D721Med (cell line): ENCODE data around the gene CNTN4.

ENCODE experiments used
- DNase-seq: peaks from one replicate; pipeline ENCODE4 v3.0.0; 2011; ENCODE audit warnings: low spot score; ENCODE audit not compliant: insufficient read length
- FAIRE-seq: peaks from 2 replicates; lab custom pipeline; 2011; peaks lifted over from hg19 to GRCh38; lab: Jason Lieb, UNC
- CTCF ChIP-seq: IDR thresholded peaks from 2 replicates; pipeline ENCODE4 v1.5.1; 2012; ENCODE audit warnings: mild to moderate bottlenecking, control low read depth; ENCODE audit not compliant: insufficient read depth; ENCODE audit errors: missing control alignments

CNTN4 gene

DNA sequence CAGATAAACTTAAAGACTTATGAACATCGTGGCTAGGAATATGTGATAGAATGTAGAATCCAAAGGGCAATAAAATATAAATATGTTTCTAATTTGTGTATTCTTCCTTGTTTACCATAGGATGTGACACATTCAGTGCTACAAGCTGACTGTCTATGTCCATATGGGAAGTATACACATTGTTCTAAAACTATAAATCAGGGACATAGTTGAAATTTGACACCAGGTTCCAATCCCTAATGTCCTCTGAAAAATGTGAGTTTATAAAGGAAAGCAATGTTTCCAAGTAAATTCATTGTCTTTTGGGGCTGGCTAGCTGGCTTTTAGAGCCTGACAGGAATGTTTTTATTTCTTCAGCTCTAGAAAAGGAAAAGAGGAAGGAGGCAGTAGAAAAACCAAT is 273.6 kb downstream of the CNTN4 start:
- DNase-seq (no peak), FAIRE-seq (no peak)
- no peak for TF ChIP-seq CTCF

DNA sequence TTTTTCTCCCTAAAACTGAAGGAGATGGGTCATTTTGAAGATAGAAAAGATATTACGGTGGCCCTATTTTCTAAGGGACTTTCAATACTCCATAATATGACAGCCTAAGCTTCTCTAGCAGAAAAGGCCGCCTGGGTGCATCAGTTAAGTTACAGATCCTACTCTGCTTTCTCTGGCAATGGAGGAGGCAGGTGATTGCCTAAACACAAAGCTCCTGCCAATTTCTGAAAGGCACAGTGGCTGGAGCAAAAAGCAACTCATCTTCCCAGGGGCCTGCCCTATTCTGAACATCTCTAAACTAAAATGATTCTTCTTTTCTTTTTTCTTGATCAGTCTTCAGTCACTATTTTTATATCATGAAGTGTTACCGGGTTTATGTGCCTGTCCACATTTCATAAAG is 276.7 kb downstream of the CNTN4 start:
- TF ChIP-seq CTCF, result no peak
- DNase-seq (no peak), FAIRE-seq (no peak)

DNA sequence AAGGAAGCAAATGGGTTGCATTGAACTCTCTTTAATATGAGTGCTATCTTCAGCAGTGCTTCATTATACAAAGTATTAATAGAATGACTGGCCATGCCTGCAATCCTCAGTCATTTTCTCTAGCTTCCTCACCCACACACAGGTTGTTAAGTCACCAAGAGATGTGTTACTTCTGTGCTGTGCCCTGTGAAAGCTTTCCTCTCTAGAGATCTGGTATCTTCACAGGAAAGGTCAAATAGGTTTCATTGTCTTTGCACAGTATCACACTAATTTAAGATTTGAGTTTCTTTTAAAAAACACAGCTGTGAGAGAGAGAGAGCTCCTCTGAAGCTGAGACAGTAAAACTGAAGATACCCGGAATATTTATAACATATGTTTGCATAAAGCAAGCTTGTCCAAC is 278.6 kb downstream of the CNTN4 start:
- FAIRE-seq, result no peak
- DNase-seq, result no peak
- no peak for TF ChIP-seq CTCF

- FAIRE-seq (no peak), DNase-seq (no peak)
- TF ChIP-seq CTCF, result no peak
These were observed 292.4 kb downstream of the CNTN4 start for GRCh38 chr3:2390926-2391532.

GRCh38 chr3:2391896-2392295 is 293.2 kb downstream of the CNTN4 start:
- FAIRE-seq, result no peak
- no peak for TF ChIP-seq CTCF
- no peak for DNase-seq

DNA sequence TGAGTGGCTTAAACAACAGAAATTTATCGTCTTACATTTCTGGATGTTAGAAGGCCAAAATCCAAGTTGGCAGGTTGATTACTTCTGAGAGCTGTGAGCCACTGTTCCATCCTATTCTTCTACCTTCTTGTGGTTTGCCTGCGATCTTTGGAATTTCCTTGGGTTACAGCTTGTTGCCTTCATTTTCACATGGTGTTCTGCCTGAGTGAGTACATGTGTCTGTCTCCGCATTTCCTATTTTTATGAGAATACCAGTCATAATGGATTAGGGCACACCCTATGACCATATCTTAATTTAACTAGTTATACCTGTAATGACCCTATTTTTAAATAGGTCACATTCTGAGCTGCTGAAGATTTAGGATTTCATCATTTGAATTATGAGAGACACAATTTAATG is 294.3 kb downstream of the CNTN4 start:
- no peak for TF ChIP-seq CTCF
- peak; percentile 44 for FAIRE-seq
- no peak for DNase-seq

GRCh38 chr3:2415083-2415482 is 316.4 kb downstream of the CNTN4 start:
- DNase-seq (no peak), FAIRE-seq (no peak)
- TF ChIP-seq CTCF, result no peak
